ENCODE data around the gene LYPD5.

The LYPD5 gene

GRCh38 chr19:43749898-43750297 is 52.3 kb downstream of the LYPD5 start:
- DNase-seq: no peak

GRCh38 chr19:43749152-43749551 is 53.1 kb downstream of the LYPD5 start:
- DNase-seq: no peak

GRCh38 chr19:43748685-43749084 is 53.6 kb downstream of the LYPD5 start:
- no peak for DNase-seq

- DNase-seq: no peak
Measured at GRCh38 chr19:43748205-43748594, 54.0 kb downstream of the LYPD5 start.

GRCh38 chr19:43747557-43748204 is 54.6 kb downstream of the LYPD5 start:
- DNase-seq: no peak

Data from eye (tissue), 1 donor.